Tibial nerve (tissue), 3 donors: Measurements from ENCODE around the gene TUBA3E.

Experiments
- POLR2A ChIP-seq, 2 donors: fragments of 450-650 bp; IDR thresholded peaks; one replicate each; pipeline ENCODE4 v1.6.1; 2017; ENCODE audit warnings: antibody characterized with exemption in 2 of 2, mild to moderate bottlenecking in 2 of 2, moderate library complexity in 2 of 2
- TF ChIP-seq, protein P1 (sequence below), 5 experiments: fragments of 200-600 bp in 3 of 5; fragments of 450-650 bp in 2 of 5; sonication (generic) in 3 of 5; IDR thresholded peaks; one replicate each; pipeline ENCODE4 v1.5.1; 2016 to 2019; ENCODE audit warnings: antibody characterized with exemption in 5 of 5, mild to moderate bottlenecking in 3 of 5, moderate library complexity in 2 of 5

- TF ChIP-seq, protein P1, sequence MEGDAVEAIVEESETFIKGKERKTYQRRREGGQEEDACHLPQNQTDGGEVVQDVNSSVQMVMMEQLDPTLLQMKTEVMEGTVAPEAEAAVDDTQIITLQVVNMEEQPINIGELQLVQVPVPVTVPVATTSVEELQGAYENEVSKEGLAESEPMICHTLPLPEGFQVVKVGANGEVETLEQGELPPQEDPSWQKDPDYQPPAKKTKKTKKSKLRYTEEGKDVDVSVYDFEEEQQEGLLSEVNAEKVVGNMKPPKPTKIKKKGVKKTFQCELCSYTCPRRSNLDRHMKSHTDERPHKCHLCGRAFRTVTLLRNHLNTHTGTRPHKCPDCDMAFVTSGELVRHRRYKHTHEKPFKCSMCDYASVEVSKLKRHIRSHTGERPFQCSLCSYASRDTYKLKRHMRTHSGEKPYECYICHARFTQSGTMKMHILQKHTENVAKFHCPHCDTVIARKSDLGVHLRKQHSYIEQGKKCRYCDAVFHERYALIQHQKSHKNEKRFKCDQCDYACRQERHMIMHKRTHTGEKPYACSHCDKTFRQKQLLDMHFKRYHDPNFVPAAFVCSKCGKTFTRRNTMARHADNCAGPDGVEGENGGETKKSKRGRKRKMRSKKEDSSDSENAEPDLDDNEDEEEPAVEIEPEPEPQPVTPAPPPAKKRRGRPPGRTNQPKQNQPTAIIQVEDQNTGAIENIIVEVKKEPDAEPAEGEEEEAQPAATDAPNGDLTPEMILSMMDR (IDR thresholded peaks at IDR 0.05), result no peak
- TF ChIP-seq POLR2A (IDR thresholded peaks at IDR 0.05), result no peak
These were observed 16.8 kb downstream of the TUBA3E start, which contains the start of gene SMPD4 for GRCh38 chr2:130181325-130181879.
